HL-60 (cell line): Measurements from ENCODE around the gene CCDC71L.
"Not testable (repeated sequence)": the region's sequence is repeated elsewhere in the genome, so short reads cannot be mapped to it uniquely, and the experiment has no call there.

Experiments
- DNase-seq, 2 experiments: peaks; one replicate each; pipeline ENCODE4 v3.0.0-alpha.2; 2010 to 2020; ENCODE audit warnings: low read depth in 1 of 2, low spot score in 1 of 2
- H3K27ac ChIP-seq: fragments of 250-450 bp; sonication (Bioruptor Pico); replicated peaks from 2 replicates; pipeline ENCODE4 v1.5.1; 2020; ENCODE audit warnings: mild to moderate bottlenecking, moderate library complexity
- H3K27me3 ChIP-seq: fragments of 250-450 bp; sonication (Bioruptor Pico); 2 replicates; pipeline ENCODE4 v1.5.1; 2021; ENCODE audit warnings: mild to moderate bottlenecking, moderate library complexity; ENCODE audit not compliant: insufficient read depth, poor library complexity, severe bottlenecking
- H3K4me3 ChIP-seq: replicated peaks from 2 replicates; pipeline ENCODE4 v1.5.1; 2011; ENCODE audit warnings: mild to moderate bottlenecking, control low read depth, low read length; ENCODE audit not compliant: insufficient read depth
- CTCF ChIP-seq: IDR thresholded peaks from one replicate; pipeline ENCODE4 v1.5.1; 2011; ENCODE audit warnings: low read length, control low read depth, inconsistent platforms; ENCODE audit not compliant: insufficient read depth
- GABPA ChIP-seq: IDR thresholded peaks from 2 replicates; pipeline ENCODE4 v1.6.1; 2012; ENCODE audit warnings: low read depth
- POLR2AphosphoS5 ChIP-seq: IDR thresholded peaks from 2 replicates; pipeline ENCODE4 v1.6.1; 2012; ENCODE audit warnings: low read depth
- REST ChIP-seq: IDR thresholded peaks from 2 replicates; pipeline ENCODE4 v1.6.1; 2012; ENCODE audit warnings: low read depth; ENCODE audit not compliant: insufficient replicate concordance
- SPI1 ChIP-seq: IDR thresholded peaks from 2 replicates; pipeline ENCODE4 v1.6.1; 2012; ENCODE audit warnings: low read depth, mild to moderate bottlenecking, borderline replicate concordance
- long read RNA-seq: library from polyadenylated mRNA; unstranded; transcript quantifications from one replicate; pipeline ENCODE4 v2.0.0, GENCODE V29; 2020

The CCDC71L gene
- long read RNA-seq, result 0 reads

- DNase-seq, result peak; percentile 68 to 93
- H3K27ac ChIP-seq, result peak within 1 kb of the TSS; percentile 67
- TF ChIP-seq CTCF (no peak), POLR2AphosphoS5 (peak; percentile 54)
- H3K4me3 ChIP-seq, result peak within 1 kb of the TSS; percentile 67
- H3K27me3 ChIP-seq, result no peaks in the 10 kb centered on the region
These were observed at the start of gene CCDC71L for GRCh38 chr7:106660862-106661720. CCDC71L (minus strand) TSS chr7:106661158; CDS start chr7:106660896, 262 bp downstream.

- DNase-seq, H3K27ac ChIP-seq: not testable (repeated sequence)
These were observed 48.6 kb upstream of the CCDC71L start for GRCh38 chr7:106709604-106710003.

GRCh38 chr7:106704000-106704840 is 43.3 kb upstream of the CCDC71L start:
- TF ChIP-seq SPI1, result no peak
- TF ChIP-seq GABPA, result no peak
- TF ChIP-seq REST, result no peak
- no peak for TF ChIP-seq POLR2AphosphoS5
- no peak for TF ChIP-seq CTCF
- H3K27ac ChIP-seq, result no peak overlapping the region
- no peak for DNase-seq
- no peak overlapping the region for H3K4me3 ChIP-seq
- H3K27me3 ChIP-seq, result no peaks in the 10 kb centered on the region

More at GRCh38 chr7:106709604-106710003, 48.6 kb upstream of the CCDC71L start:
- H3K4me3 ChIP-seq, H3K27me3 ChIP-seq: not testable (repeated sequence)

GRCh38 chr7:106693677-106694353 is 32.9 kb upstream of the CCDC71L start:
- DNase-seq, result peak in 1 of 2 experiments; percentile 31
- TF ChIP-seq SPI1 (0 out of 2 replicates have a peak, but pooled peaks have one; percentile 9), REST (no peak)

More at GRCh38 chr7:106693677-106694353, 32.9 kb upstream of the CCDC71L start:
- H3K27me3 ChIP-seq, result no peaks in the 10 kb centered on the region
- peak overlapping the region; percentile 30 for H3K27ac ChIP-seq
- H3K4me3 ChIP-seq, result no peak overlapping the region
